ENCODE data around the gene SERPINE2.

- TF ChIP-seq CTCF (IDR thresholded peaks at IDR 0.05) (no peak), EP300 (IDR thresholded peaks at IDR 0.05) (no peak)
These were observed 7.7 kb upstream of the SERPINE2 start for GRCh38 chr2:224046752-224047151.

Data from ovary (tissue), 3 donors.